Measurements from ENCODE around the gene TM9SF1. TPM values are rescaled to one million over a fixed set of nuclear protein-coding genes. Genes with fewer than 3 reads are reported as not detected.

Gene TM9SF1
- total and polyA plus RNA-seq, 2 of the 13 experiments (the other 11 are each of a cell fraction or from before 2014, with no cell fraction given), result 83.2 to 110 TPM

DNA sequence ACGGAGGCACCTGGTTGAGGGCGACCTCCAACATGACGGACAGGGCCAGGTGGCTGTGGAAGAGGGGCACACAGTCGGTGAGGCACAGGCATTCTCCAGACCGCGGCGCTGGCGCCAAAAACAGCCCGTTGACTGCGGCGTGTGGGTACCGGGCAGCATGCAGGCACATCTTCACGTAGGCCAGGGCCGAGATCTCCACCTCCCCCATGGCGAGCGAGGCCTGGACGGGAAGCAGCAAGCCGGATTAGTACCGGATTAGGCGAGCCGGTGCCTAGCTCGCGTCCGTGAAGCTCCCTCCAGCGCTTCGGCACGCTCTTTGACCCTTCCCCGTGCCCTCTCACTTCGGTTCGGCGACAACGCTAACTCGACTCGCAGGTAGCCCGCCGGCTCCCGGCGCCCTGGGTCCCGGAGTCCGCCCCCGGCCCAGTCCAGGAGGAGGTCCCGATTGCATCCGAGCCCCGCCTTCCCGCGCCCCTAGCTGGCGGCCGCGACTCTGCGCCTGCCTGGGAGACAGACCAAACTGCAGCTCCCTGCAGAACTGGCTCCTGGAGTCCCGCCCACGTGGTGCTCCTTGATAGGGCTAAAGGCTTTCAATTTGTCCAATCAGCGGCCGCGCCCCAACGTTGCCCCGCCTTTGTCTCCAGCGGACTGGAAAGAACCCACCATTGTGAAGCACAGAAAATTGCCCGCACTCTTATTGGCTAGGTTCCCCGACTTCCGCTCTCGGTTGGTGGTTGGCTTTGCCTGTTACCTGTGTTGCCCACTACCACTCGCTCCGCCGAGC, 54.0 kb downstream of the TM9SF1 start, which contains the start of gene EMC9 (continued):
- TF ChIP-seq, protein P1, sequence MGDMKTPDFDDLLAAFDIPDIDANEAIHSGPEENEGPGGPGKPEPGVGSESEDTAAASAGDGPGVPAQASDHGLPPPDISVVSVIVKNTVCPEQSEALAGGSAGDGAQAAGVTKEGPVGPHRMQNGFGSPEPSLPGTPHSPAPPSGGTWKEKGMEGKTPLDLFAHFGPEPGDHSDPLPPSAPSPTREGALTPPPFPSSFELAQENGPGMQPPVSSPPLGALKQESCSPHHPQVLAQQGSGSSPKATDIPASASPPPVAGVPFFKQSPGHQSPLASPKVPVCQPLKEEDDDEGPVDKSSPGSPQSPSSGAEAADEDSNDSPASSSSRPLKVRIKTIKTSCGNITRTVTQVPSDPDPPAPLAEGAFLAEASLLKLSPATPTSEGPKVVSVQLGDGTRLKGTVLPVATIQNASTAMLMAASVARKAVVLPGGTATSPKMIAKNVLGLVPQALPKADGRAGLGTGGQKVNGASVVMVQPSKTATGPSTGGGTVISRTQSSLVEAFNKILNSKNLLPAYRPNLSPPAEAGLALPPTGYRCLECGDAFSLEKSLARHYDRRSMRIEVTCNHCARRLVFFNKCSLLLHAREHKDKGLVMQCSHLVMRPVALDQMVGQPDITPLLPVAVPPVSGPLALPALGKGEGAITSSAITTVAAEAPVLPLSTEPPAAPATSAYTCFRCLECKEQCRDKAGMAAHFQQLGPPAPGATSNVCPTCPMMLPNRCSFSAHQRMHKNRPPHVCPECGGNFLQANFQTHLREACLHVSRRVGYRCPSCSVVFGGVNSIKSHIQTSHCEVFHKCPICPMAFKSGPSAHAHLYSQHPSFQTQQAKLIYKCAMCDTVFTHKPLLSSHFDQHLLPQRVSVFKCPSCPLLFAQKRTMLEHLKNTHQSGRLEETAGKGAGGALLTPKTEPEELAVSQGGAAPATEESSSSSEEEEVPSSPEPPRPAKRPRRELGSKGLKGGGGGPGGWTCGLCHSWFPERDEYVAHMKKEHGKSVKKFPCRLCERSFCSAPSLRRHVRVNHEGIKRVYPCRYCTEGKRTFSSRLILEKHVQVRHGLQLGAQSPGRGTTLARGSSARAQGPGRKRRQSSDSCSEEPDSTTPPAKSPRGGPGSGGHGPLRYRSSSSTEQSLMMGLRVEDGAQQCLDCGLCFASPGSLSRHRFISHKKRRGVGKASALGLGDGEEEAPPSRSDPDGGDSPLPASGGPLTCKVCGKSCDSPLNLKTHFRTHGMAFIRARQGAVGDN (CRISPR knock-in tag; IDR thresholded peaks at IDR 0.05), result peak; percentile 97
- TF ChIP-seq ARHGAP35 (CRISPR knock-in tag; IDR thresholded peaks at IDR 0.05; ENCODE audit: borderline replicate concordance) (no peak; the same call in 1 of the 2 replicates), MAFF (IDR thresholded peaks at IDR 0.05; ENCODE audit: low read depth, low read length) (peak; percentile 60; the same call in 1 of the 2 replicates), ZNF468 (CRISPR knock-in tag; IDR thresholded peaks at IDR 0.05) (peak; percentile 99), ZNF205 (CRISPR knock-in tag; IDR thresholded peaks at IDR 0.05) (peak; percentile 1; the same call in 1 of the 2 replicates), YEATS2 (CRISPR knock-in tag; IDR thresholded peaks at IDR 0.05; ENCODE audit: borderline replicate concordance) (peak; percentile 87), TGIF2 (CRISPR knock-in tag; IDR thresholded peaks at IDR 0.05) (peak; percentile 86; the same call in 1 of the 2 replicates), ZSCAN25 (CRISPR knock-in tag; IDR thresholded peaks at IDR 0.05) (peak; percentile 81; the same call in 1 of the 2 replicates), ZNF101 (CRISPR knock-in tag; IDR thresholded peaks at IDR 0.05; ENCODE audit: borderline replicate concordance, low read depth) (no peak)
- TF ChIP-seq, protein P2, sequence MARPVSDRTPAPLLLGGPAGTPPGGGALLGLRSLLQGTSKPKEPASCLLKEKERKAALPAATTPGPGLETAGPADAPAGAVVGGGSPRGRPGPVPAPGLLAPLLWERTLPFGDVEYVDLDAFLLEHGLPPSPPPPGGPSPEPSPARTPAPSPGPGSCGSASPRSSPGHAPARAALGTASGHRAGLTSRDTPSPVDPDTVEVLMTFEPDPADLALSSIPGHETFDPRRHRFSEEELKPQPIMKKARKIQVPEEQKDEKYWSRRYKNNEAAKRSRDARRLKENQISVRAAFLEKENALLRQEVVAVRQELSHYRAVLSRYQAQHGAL (CRISPR knock-in tag; IDR thresholded peaks at IDR 0.05; ENCODE audit: not compliant biosample characterization), result peak; percentile 86
- TF ChIP-seq, protein P3, sequence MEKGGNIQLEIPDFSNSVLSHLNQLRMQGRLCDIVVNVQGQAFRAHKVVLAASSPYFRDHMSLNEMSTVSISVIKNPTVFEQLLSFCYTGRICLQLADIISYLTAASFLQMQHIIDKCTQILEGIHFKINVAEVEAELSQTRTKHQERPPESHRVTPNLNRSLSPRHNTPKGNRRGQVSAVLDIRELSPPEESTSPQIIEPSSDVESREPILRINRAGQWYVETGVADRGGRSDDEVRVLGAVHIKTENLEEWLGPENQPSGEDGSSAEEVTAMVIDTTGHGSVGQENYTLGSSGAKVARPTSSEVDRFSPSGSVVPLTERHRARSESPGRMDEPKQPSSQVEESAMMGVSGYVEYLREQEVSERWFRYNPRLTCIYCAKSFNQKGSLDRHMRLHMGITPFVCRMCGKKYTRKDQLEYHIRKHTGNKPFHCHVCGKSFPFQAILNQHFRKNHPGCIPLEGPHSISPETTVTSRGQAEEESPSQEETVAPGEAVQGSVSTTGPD (CRISPR knock-in tag; IDR thresholded peaks at IDR 0.05), result peak; percentile 82; the same call in 1 of the 2 replicates
- TF ChIP-seq, protein P4, sequence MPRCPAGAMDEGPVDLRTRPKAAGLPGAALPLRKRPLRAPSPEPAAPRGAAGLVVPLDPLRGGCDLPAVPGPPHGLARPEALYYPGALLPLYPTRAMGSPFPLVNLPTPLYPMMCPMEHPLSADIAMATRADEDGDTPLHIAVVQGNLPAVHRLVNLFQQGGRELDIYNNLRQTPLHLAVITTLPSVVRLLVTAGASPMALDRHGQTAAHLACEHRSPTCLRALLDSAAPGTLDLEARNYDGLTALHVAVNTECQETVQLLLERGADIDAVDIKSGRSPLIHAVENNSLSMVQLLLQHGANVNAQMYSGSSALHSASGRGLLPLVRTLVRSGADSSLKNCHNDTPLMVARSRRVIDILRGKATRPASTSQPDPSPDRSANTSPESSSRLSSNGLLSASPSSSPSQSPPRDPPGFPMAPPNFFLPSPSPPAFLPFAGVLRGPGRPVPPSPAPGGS (CRISPR knock-in tag; IDR thresholded peaks at IDR 0.05), result peak; percentile 97
- TF ChIP-seq, protein P5, sequence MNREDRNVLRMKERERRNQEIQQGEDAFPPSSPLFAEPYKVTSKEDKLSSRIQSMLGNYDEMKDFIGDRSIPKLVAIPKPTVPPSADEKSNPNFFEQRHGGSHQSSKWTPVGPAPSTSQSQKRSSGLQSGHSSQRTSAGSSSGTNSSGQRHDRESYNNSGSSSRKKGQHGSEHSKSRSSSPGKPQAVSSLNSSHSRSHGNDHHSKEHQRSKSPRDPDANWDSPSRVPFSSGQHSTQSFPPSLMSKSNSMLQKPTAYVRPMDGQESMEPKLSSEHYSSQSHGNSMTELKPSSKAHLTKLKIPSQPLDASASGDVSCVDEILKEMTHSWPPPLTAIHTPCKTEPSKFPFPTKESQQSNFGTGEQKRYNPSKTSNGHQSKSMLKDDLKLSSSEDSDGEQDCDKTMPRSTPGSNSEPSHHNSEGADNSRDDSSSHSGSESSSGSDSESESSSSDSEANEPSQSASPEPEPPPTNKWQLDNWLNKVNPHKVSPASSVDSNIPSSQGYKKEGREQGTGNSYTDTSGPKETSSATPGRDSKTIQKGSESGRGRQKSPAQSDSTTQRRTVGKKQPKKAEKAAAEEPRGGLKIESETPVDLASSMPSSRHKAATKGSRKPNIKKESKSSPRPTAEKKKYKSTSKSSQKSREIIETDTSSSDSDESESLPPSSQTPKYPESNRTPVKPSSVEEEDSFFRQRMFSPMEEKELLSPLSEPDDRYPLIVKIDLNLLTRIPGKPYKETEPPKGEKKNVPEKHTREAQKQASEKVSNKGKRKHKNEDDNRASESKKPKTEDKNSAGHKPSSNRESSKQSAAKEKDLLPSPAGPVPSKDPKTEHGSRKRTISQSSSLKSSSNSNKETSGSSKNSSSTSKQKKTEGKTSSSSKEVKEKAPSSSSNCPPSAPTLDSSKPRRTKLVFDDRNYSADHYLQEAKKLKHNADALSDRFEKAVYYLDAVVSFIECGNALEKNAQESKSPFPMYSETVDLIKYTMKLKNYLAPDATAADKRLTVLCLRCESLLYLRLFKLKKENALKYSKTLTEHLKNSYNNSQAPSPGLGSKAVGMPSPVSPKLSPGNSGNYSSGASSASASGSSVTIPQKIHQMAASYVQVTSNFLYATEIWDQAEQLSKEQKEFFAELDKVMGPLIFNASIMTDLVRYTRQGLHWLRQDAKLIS (CRISPR knock-in tag; IDR thresholded peaks at IDR 0.05), result no peak
